PFSK-1 (cell line): ENCODE results near the gene SLC38A10.

ENCODE experiments used
- FOXP2 ChIP-seq: optimal IDR thresholded peaks from 2 replicates; pipeline ENCODE3; 2011; ENCODE audit warnings: borderline replicate concordance, control low read depth, inconsistent platforms; ENCODE audit not compliant: insufficient read depth; ENCODE audit errors: extremely low read length, extremely low read depth
- POLR2AphosphoS5 ChIP-seq: IDR thresholded peaks from 2 replicates; pipeline ENCODE4 v1.6.1; 2012; ENCODE audit warnings: low read depth, mild to moderate bottlenecking, control low read depth, low read length, moderate library complexity
- REST ChIP-seq, 2 experiments: IDR thresholded peaks; 2 replicates each; pipeline versions ENCODE4 v1.6.1 to v1.8.0; 2011 to 2012; ENCODE audit warnings: low read depth in 2 of 2, low read length in 2 of 2, control low read depth in 1 of 2, inconsistent platforms in 1 of 2, mild to moderate bottlenecking in 1 of 2, moderate library complexity in 1 of 2; ENCODE audit not compliant: insufficient read depth in 1 of 2
- SIN3A ChIP-seq: IDR thresholded peaks from 2 replicates; pipeline ENCODE4 v1.6.1; 2012; ENCODE audit warnings: mild to moderate bottlenecking, low read length, moderate library complexity, borderline replicate concordance; ENCODE audit not compliant: insufficient read depth
- TAF1 ChIP-seq: IDR thresholded peaks from 2 replicates; pipeline ENCODE4 v1.6.1; 2012; ENCODE audit warnings: low read length, control low read depth, borderline replicate concordance; ENCODE audit not compliant: insufficient read depth

SLC38A10 gene

GRCh38 chr17:81339534-81340296 is 44.6 kb upstream of the SLC38A10 start:
- no peak for TF ChIP-seq REST (IDR thresholded peaks at IDR 0.05; ENCODE audit: insufficient read depth in 1 of 2, low read depth in 2 of 2, low read length in 2 of 2)
- TF ChIP-seq SIN3A: no peak
- no peak for TF ChIP-seq TAF1
- no peak for TF ChIP-seq POLR2AphosphoS5
- no peak for TF ChIP-seq FOXP2

GRCh38 chr17:81339191-81339533 is 44.1 kb upstream of the SLC38A10 start:
- TF ChIP-seq FOXP2 (no peak), SIN3A (no peak), REST (IDR thresholded peaks at IDR 0.05; ENCODE audit: insufficient read depth in 1 of 2, low read depth in 2 of 2, low read length in 2 of 2) (no peak), POLR2AphosphoS5 (no peak), TAF1 (no peak)

- TF ChIP-seq SIN3A (no peak), FOXP2 (no peak), TAF1 (no peak), REST (IDR thresholded peaks at IDR 0.05; ENCODE audit: insufficient read depth in 1 of 2, low read depth in 2 of 2, low read length in 2 of 2) (no peak), POLR2AphosphoS5 (no peak)
Measured at GRCh38 chr17:81338274-81339190, 43.4 kb upstream of the SLC38A10 start.

GRCh38 chr17:81337476-81337879 is 42.4 kb upstream of the SLC38A10 start:
- TF ChIP-seq POLR2AphosphoS5 (no peak), SIN3A (no peak), REST (IDR thresholded peaks at IDR 0.05; ENCODE audit: insufficient read depth in 1 of 2, low read depth in 2 of 2, low read length in 2 of 2) (no peak), FOXP2 (no peak), TAF1 (no peak)
